Activated naive CD8-positive, alpha-beta T cell treated with anti-CD3 and anti-CD28 coated beads for 36 hours (primary cell): Measurements from ENCODE around the gene SKI. TPM values are rescaled to one million over a fixed set of nuclear protein-coding genes. Genes with fewer than 3 reads are reported as not detected.
"Not testable (repeated sequence)": the region's sequence is repeated elsewhere in the genome, so short reads cannot be mapped to it uniquely, and the experiment has no call there.

ENCODE experiments used
- DNase-seq: peaks from one replicate; pipeline ENCODE4 v3.0.0; 2021
- H3K27ac Mint-ChIP-seq: one replicate; pipeline ENCODE4 v1.8.0; 2022; ENCODE audit warnings: mild to moderate bottlenecking, moderate library complexity, mixed read lengths
- H3K27me3 Mint-ChIP-seq: one replicate; pipeline ENCODE4 v1.8.0; 2022; ENCODE audit warnings: mild to moderate bottlenecking, mixed read lengths
- H3K36me3 Mint-ChIP-seq: one replicate; pipeline ENCODE4 v1.8.0; 2021; ENCODE audit warnings: mild to moderate bottlenecking, mixed read lengths
- H3K4me1 Mint-ChIP-seq: one replicate; pipeline ENCODE4 v1.8.0; 2021; ENCODE audit warnings: mixed read lengths
- H3K4me3 Mint-ChIP-seq: one replicate; pipeline ENCODE4 v1.8.0; 2022; ENCODE audit warnings: mild to moderate bottlenecking, moderate library complexity, mixed read lengths
- H3K9me3 Mint-ChIP-seq: one replicate; pipeline ENCODE4 v1.8.0; 2022; ENCODE audit warnings: mixed read lengths
- total RNA-seq, 2 experiments: library from RNA; stranded (reverse); gene quantifications; one replicate each; pipeline ENCODE4 v1.2.3, GENCODE V29; 2021

Gene SKI
- total RNA-seq, 2 experiments from 2014 or later, result 25.4 to 27.3 TPM

DNA sequence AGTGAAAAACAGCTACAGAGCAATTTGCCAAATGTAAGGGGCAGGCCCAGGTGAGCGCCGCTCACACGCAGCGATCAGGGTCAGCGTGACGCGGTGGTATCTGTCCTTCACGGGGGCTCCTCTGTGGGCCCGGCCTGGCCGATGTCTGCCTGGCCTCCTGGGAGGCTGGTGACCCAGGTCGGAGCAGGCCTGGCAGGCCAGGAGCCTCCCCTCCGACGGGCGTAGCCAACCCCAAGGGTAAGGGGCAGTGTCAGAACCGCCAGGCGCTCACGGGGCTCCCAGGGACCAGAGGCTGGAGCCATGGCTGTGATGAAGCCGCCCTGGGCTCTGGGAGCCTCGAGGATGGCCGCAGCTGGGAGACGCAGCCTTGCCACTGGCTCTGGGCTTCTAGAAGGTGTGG is 91.2 kb downstream of the SKI start:
- no peaks in the 10 kb centered on the region for H3K9me3 Mint-ChIP-seq
- no peak overlapping the region for H3K4me3 Mint-ChIP-seq
- H3K27ac Mint-ChIP-seq, result no peak overlapping the region
- no peaks in the 10 kb centered on the region for H3K27me3 Mint-ChIP-seq
- peaks cover 6% of the 10 kb centered on the region for H3K4me1 Mint-ChIP-seq
- no peaks in the 10 kb centered on the region for H3K36me3 Mint-ChIP-seq
- no peak for DNase-seq

DNA sequence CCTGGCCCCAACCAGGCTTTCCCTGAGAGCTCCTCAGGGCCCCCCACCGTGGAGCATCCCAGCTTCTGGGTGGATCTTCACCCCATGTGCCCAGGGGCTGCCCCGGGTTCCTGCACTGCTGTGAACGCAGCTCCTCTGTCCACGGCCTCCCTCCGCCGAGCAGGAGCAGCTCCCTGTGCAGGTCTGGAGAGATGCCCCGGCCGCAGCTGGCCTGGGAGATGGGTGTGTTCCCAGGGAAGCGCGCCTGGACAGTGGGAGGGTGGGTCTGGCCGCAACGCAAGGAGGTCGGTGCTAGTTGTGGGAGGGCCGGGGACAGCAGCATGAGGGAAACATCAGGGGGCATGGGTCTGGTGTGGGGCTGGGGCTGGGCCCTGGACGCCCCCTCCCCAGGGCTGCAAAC is 91.9 kb downstream of the SKI start:
- Mint-ChIP-seq H3K27me3 (peaks cover 2% of the 10 kb centered on the region), H3K4me3 (no peak overlapping the region), H3K9me3 (no peaks in the 10 kb centered on the region), H3K4me1 (peaks cover 6% of the 10 kb centered on the region), H3K27ac (no peak overlapping the region), H3K36me3 (no peaks in the 10 kb centered on the region)
- no peak for DNase-seq

DNA sequence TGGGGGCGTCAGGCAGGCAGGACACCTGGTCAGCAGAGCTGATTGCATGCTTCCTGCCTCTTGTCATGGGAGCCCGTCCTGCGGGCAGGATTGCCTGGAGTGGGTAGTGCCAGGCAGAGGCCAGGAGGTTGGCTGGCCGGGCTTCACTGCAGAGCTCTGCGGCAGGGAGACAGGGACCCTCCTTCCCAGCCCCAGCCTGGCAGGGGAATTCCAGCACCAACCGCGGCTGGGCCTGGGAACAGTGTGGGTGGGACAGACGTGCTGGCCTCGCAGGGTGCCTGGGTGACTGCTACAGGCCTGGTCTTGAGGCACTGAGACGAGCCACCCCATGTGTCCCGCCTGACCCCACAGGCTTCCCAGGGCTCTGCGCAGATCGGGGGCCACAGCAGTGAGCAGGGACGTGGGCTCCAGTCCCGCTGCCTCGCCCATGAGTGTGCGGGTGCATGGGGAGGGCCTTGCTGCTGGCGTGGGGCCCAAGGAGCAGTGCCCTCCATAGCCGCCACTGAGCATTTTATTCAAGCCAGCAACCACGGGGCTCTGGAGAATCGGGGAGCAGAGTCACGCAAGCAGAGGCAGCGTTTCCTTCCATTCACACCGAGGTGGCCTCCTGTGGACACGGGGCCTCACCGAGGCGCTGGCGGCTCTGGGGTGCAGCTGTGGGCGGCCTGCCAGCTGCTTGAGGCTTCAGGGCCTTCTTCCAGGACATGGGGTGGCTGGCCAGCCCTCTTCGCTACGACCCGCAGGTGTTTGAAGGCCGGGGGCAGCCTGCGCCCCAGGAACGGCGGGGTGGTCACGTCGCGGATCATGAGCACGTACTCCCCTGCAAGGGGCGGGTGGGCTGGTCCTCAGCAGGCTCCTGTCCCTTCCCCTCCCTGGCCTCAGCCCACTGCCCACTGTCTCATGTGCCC is 92.9 kb downstream of the SKI start:
- H3K36me3 Mint-ChIP-seq, result no peaks in the 10 kb centered on the region
- no peak for DNase-seq
- peaks cover 6% of the 10 kb centered on the region for H3K4me1 Mint-ChIP-seq
- H3K27ac Mint-ChIP-seq, result no peak overlapping the region
- H3K4me3 Mint-ChIP-seq, result no peak overlapping the region
- no peaks in the 10 kb centered on the region for H3K9me3 Mint-ChIP-seq
- peaks cover 5% of the 10 kb centered on the region for H3K27me3 Mint-ChIP-seq

DNA sequence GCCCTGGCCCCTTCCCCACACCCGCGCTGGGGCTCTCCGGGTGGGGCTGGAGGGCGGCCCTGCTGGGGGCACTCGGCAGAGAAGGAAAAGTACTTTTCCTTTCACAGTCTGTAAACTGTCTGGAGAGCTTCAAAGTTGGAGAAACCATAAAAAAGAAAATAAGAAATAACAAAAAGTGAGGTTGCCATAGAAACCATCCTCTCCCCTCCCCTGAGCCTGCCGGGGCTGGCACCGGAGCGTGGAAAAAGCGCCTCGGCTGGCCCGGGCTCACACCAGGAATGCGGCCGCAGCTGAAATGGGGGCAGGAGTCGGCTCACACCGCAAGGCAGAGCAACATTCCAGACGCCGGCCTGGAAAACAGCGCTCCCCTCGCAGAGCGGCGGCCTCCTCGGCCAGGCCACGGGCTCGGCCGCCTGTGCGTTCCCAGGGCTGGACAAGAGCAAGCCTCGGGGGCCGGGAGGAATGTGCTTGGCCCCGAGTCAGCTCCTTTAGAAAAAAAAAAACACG is 94.0 kb downstream of the SKI start:
- Mint-ChIP-seq H3K36me3 (no peaks in the 10 kb centered on the region), H3K27ac (no peak overlapping the region), H3K27me3 (peaks cover 5% of the 10 kb centered on the region)

DNA sequence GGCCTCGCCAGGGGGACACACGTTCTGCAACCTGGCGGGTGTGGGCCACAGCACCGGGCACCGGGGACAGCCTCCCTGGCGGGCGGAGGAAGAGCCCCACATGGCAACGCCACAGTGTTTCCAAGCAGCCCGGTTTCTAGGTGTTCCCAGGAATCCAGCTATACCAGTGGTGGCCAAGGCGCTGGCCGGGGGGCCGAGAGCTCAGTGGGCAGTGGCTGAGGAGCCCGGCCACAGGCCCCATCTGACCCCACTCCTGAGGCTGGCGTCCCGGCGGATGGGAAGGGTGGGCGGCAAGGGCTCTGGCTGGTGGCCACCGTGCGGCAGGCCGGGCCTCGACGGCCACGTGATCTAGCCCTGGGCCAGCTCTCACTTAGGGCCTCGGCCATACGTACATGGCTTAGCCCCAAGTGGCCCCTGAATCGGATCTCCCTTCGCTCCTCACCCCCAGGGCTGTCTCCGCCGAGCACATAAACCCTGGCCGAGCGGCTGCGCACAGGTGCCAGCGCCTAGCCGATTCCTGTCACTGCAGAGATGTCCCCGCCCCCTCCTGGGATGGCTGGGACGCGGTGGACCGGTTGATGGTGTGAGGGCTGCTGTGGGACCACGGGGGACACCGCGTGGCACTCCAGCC is 94.6 kb downstream of the SKI start:
- no peak overlapping the region for H3K4me3 Mint-ChIP-seq
- peaks cover 2% of the 10 kb centered on the region for H3K4me1 Mint-ChIP-seq
- H3K27ac Mint-ChIP-seq, result no peak overlapping the region
- H3K9me3 Mint-ChIP-seq, result no peaks in the 10 kb centered on the region
- no peak for DNase-seq
- H3K36me3 Mint-ChIP-seq, result no peaks in the 10 kb centered on the region
- H3K27me3 Mint-ChIP-seq, result peaks cover 5% of the 10 kb centered on the region

More for the DNA sequence above, 94.0 kb downstream of the SKI start:
- Mint-ChIP-seq H3K9me3 (no peaks in the 10 kb centered on the region), H3K4me1 (peaks cover 3% of the 10 kb centered on the region), H3K4me3 (no peak overlapping the region)
- no peak for DNase-seq

DNA sequence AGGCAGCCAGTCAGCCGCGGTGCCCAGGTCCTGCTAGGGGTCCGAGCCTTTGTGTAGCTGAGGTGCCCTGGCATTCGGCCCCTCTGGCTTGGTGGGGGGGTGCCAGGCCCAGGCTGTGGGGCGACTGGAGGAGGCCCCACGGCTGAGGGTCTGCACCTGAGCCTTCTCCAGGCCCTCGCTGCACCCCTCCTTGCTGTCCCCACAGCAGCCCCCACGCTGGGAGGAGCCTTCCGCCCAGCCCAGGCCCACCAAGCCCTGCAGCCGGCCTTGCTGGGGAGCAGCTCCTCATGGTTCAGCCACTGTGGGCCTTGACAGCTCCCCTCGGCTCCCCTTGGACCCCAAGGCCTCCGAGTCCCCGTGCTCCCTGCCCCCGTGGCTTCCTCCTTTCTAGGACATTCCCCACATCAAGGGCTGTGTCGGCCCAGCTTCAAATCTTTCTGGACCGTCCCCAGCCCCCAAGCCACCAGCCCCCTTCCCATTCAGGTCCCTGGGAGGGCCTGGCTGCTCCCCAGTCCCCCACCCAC is 95.4 kb downstream of the SKI start:
- H3K36me3 Mint-ChIP-seq, result no peaks in the 10 kb centered on the region
- H3K9me3 Mint-ChIP-seq, result no peaks in the 10 kb centered on the region
- no peaks in the 10 kb centered on the region for H3K4me1 Mint-ChIP-seq
- H3K27ac Mint-ChIP-seq, result no peak overlapping the region
- no peak overlapping the region for H3K4me3 Mint-ChIP-seq
- no peak for DNase-seq
- peaks cover 5% of the 10 kb centered on the region for H3K27me3 Mint-ChIP-seq

DNA sequence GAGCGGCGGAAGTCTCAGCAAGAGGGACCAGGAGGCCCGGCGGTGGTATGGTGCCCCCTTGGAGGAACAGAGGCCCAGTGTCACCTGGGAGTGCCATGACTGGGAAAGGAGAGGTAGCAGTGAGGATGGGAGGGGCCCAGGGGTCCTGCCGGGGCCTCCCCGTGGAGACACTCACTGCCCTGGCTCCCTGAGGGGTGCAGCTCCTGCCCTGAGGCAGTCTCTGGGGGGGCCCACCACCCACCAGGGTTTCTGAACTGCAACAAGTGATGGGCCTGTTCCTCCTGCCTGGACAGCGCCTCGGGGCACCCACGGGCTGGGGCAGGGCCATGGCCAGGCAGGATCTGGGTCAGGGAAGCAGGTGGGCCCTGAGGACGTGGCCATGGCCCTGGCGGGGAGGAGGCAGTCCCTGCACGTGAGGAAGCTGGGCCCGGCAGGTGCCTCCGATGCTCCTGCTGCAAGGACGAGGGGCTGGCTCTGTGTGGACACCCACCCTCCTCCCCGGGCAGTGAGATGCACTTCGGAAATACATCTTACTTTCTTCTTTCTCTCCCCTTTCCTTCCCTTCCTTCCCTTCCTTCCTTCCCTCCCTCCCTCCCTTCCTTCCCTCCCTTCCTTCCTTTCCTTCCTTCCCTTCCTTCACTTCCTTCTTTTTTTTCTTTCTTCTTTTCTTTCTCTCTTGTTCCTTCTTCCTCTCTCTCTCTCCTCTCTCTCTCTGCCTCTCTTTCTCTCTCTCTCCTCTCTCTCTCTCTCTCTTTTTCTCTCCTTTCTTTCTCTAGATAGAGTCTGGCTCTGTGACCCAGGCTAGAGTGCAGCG is 96.6 kb downstream of the SKI start:
- H3K4me1 Mint-ChIP-seq, result no peaks in the 10 kb centered on the region
- no peaks in the 10 kb centered on the region for H3K36me3 Mint-ChIP-seq
- DNase-seq, result no peak
- no peaks in the 10 kb centered on the region for H3K9me3 Mint-ChIP-seq
- no peak overlapping the region for H3K4me3 Mint-ChIP-seq
- peaks cover 5% of the 10 kb centered on the region for H3K27me3 Mint-ChIP-seq
- H3K27ac Mint-ChIP-seq, result no peak overlapping the region

DNA sequence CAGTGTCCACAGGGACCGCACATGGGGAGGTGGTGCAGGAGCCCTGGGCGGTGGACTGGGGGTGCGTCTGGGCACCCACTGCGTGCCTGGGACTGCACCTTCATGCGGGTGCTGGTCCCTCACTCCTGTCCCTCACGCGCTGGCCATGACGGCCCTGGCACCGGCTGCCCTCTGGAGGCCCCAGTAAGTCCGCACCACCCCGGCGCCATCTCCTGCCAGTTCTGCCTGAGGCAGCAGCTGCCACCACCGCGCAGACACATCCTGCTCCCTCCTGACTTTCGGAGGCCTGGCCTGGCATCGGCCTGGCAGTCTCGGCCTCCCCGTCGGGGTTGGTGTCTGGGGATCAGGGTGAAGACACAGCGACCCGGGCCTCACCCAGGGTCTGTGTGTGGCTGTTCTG is 98.4 kb downstream of the SKI start:
- DNase-seq, result no peak
- Mint-ChIP-seq H3K9me3 (no peaks in the 10 kb centered on the region), H3K27me3 (peaks cover 5% of the 10 kb centered on the region), H3K27ac (no peak overlapping the region), H3K36me3 (no peaks in the 10 kb centered on the region), H3K4me3 (no peak overlapping the region), H3K4me1 (no peaks in the 10 kb centered on the region)

DNA sequence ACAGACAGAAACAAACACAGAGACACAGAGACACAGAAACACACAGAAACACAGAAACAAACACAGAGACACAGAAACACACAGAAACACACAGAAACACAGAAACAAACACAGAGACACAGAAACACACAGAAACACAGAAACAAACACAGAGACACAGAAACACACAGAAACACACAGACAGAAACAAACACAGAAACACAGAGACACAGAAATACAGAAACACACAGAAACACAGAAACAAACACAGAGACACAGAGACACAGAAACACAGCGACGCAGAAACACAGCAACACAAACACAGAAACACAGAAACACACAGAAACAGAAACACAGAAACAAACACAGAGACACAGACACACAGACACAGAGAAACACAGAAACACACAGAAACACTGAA is 99.0 kb downstream of the SKI start:
- H3K9me3 Mint-ChIP-seq, H3K4me3 Mint-ChIP-seq, H3K27me3 Mint-ChIP-seq, H3K27ac Mint-ChIP-seq, H3K4me1 Mint-ChIP-seq, DNase-seq, H3K36me3 Mint-ChIP-seq: not testable (repeated sequence)

DNA sequence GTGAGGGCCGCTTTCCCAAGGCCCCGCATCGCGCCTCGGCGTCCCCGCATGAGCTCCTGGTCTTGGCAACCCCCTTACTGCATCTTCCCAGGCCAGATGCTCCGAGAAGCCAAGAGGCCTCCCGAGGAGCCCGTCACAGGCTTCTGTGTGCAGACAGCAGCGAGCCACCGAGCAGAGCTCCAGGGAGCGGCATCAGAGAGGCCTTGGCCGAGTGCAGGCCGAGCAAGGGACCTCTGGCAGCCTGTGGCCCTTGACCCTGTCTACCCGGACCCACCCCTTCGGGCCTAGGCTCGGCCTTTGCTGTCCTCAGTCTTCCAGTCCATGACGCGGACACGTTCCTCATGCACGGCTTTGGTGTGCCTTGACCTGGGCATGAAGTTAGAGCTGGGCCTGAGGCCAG is 99.7 kb downstream of the SKI start:
- no peaks in the 10 kb centered on the region for H3K4me1 Mint-ChIP-seq
- H3K4me3 Mint-ChIP-seq, result no peak overlapping the region
- H3K36me3 Mint-ChIP-seq, result no peaks in the 10 kb centered on the region
- no peak for DNase-seq
- H3K9me3 Mint-ChIP-seq, result no peaks in the 10 kb centered on the region
- no peak overlapping the region for H3K27ac Mint-ChIP-seq
- peaks cover 5% of the 10 kb centered on the region for H3K27me3 Mint-ChIP-seq

DNA sequence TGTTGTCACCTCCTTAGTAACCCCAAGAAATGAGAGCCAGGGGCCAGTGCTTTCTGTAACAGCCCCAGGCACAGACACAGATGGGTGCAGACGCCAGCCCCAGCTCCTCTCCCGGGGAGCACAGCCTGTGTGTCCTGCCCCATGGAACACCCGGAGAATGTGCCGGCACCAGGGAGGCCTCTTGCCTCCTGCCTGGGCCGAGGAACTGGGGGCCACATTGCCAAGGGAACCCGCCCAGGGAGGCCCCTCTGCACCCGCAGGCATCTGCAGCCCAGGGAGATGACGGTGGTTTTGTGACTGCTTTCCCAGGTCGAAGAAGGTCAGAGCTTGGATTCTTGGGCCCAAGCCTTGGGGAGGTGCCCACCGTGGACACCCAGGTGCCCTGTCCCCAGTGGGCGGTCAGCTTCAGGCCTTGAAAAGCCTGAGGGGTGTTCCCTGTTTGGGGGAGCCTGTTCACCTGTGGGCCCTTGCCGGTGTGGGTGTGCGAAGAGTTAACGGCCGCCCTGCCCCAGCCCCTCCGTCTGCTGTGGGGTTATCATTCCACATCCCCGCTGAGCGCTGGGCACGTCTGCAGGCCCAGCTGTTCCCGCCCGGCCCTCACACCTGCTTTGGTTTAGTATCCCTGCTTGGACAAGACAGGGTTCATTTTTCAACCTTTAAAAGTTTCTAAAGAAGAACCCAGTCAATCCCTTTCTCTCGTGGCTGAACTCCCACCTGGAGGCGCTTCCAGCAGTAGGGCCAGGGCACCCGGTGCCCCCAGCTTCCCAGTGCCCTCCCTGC is 100.7 kb downstream of the SKI start:
- Mint-ChIP-seq H3K27me3 (peaks cover 5% of the 10 kb centered on the region), H3K36me3 (no peaks in the 10 kb centered on the region), H3K9me3 (no peaks in the 10 kb centered on the region), H3K4me1 (no peaks in the 10 kb centered on the region), H3K27ac (no peak overlapping the region), H3K4me3 (no peak overlapping the region)
- DNase-seq, result no peak

DNA sequence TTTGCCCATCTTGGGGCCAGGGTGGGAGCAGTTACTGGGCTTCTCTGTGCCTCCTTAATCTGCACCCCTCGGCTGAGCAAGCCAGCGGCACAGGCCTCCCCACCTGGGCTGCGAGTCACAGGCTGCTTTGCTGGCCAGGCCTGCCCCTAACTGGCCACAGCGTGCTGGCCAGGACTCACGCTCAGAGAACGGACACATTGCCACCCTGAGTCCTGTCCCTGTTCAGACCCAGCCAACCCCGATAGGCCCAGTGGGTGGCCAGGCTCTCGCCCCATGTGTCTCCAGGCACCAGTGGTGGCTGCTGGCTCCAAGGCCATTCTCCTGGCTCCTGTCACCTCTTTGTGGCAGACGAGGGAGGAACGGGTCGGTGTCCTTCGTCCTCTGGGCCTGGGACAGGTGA is 101.9 kb downstream of the SKI start:
- no peak overlapping the region for H3K4me3 Mint-ChIP-seq
- no peaks in the 10 kb centered on the region for H3K36me3 Mint-ChIP-seq
- peaks cover 3% of the 10 kb centered on the region for H3K27me3 Mint-ChIP-seq
- no peaks in the 10 kb centered on the region for H3K9me3 Mint-ChIP-seq
- no peaks in the 10 kb centered on the region for H3K4me1 Mint-ChIP-seq
- H3K27ac Mint-ChIP-seq, result no peak overlapping the region
- no peak for DNase-seq

DNA sequence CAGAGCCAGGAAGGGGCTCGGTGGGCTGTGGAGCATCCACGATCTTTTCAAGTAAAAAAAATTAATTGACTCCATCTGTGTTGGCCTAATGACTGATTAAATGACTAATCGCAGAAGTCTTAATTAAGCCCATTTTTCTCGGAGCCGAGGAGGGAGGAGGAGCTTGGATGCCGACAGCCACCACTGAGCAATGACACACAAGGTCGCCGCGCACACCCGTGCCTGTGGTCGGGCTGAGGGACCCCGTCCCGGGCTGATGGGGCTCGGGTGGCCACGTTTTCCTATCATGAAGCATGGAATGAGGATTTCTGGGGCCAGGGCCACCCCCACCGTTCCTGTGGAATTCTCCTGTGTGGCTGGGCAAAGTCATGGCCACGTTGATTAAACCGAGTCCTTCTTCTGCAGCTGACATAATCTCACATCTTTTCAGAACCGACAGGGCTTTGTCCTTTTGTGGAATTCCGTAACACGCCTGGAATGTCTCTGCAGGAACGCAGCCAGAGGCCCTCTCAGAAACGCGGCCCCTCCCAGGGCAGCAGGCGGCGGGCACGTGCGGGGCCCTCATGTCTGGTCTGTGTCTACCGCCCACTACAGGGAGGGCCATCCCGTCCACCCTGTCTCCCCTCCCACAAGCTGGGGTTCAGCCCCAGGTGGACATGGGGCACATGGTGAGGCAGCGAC is 102.5 kb downstream of the SKI start:
- Mint-ChIP-seq H3K4me3 (no peak overlapping the region), H3K36me3 (no peaks in the 10 kb centered on the region), H3K27ac (no peak overlapping the region), H3K9me3 (no peaks in the 10 kb centered on the region), H3K4me1 (no peaks in the 10 kb centered on the region), H3K27me3 (no peaks in the 10 kb centered on the region)
- DNase-seq, result no peak

DNA sequence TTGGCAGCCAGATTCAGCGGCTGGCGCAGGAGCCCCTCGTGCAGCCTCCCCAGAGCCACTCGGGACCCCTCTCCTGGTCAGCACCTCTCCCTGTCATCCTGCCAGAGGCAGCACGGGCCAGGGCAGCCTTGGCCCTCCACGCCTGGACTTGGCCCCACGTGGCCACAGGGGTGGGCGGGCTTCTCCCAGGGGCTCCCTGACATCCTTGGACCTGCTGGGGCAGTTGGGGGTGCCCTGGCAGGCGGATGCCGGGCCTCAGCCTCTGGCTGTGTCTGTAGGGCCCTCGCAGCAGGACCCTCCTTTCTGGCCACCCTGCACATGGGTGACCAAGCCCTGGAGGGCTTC is 103.1 kb downstream of the SKI start:
- Mint-ChIP-seq H3K9me3 (no peaks in the 10 kb centered on the region), H3K4me3 (no peak overlapping the region), H3K4me1 (no peaks in the 10 kb centered on the region), H3K27me3 (no peaks in the 10 kb centered on the region), H3K36me3 (no peaks in the 10 kb centered on the region), H3K27ac (no peak overlapping the region)
- DNase-seq, result no peak
